ENCODE data around the gene CRPPA. TPM values are rescaled to one million over a fixed set of nuclear protein-coding genes. Genes with fewer than 3 reads are reported as not detected.

CRPPA gene
- not detected in 2 replicates for total RNA-seq (2014; rRNA removed; shearing (Covaris generic))
- total RNA-seq (2022) = not detected in 2 replicates
- percentile 7 among the genes with signal in this experiment for Bru-seq, nascent RNA
- percentile 3 among the genes with signal in this experiment for BruChase-seq, experiment 1, labeled RNA remaining after a 6-hour chase
- BruChase-seq, experiment 2, labeled RNA remaining after a 2-hour chase = percentile 9 among the genes with signal in this experiment
- long read RNA-seq = 0 reads

DNA sequence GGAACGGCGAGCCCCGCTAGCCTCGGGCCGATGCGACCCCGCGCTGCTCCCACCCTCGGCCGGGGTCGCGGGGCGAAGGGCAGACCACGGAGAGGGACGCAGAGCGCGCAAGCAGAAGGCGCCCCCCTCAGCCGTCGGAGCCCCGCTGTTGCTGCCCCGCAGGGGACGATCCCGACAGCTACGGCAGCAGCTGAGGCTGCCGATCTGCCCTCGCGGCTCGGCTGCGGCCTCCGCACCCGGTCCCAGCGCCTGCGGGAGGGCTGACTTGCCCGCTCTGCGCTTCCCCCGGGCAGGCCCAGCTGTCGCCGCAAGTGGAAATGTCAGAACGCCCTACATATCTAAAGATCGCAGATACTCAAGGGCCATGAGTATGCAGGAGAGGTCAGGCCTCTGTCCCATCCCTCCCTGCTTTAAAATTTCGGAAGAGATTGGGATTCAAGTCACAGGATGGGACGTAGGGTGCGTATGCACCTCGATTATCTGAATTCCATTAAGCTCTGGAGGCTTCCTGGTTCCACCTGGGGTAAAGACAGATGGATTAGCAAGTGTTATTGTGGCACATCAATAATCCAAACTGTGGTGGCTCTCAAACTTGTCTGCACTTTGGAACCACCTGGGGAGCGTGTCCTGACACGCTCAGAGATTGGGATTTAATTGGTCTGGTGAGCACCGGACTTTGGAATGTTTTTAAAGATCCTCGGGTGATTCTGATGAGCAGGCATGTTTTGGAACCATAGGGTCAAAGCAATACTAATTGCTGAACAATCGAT is at the start of gene CRPPA:
Gene CRPPA, minus strand, starts transcription at position 206 of the 770 bp plus-strand sequence. CDS start 216 bp downstream, outside the sequence.
- POLR2A ChIA-PET = no interaction called here
- no TSS peak for BruUV-seq (replicated peaks)
- intact Hi-C loops (cut with micrococcal nuclease; ENCODE audit: unreplicated experiment) = no loop called here
- Histone ChIP-seq H4K20me1 (ENCODE audit: insufficient read depth, low read length) (no peaks in the 10 kb centered on the region), H3K4me1 (ENCODE audit: insufficient read depth, low read length, poor library complexity, severe bottlenecking) (no peaks in the 10 kb centered on the region), H3K4me2 (ENCODE audit: low read length) (peak within 1 kb of the TSS; percentile 31; the same call in 1 of the 2 replicates), H3K36me3 (ENCODE audit: insufficient read depth, low read length) (no peaks in the 10 kb centered on the region), H3K4me3 (ENCODE audit: low read depth, low read length, poor library complexity, severe bottlenecking) (no peak within 1 kb of the TSS), H2AFZ (ENCODE audit: low read length) (no peak within 1 kb of the TSS), H3K79me2 (ENCODE audit: insufficient read depth, low read depth, low read length) (no peaks in the 10 kb centered on the region), H3K9me2 (ENCODE audit: insufficient read depth, low read length) (no peaks in the 10 kb centered on the region), H3K9me3 (ENCODE audit: low read length) (no peaks in the 10 kb centered on the region), H3K27ac (ENCODE audit: low read depth, low read length, poor library complexity, severe bottlenecking) (no peak within 1 kb of the TSS)
- CTCF ChIA-PET (ENCODE audit: unreplicated experiment) = no interaction called here
- DNase-seq (ENCODE audit: low spot score) = no peak
- TF ChIP-seq, protein P1, sequence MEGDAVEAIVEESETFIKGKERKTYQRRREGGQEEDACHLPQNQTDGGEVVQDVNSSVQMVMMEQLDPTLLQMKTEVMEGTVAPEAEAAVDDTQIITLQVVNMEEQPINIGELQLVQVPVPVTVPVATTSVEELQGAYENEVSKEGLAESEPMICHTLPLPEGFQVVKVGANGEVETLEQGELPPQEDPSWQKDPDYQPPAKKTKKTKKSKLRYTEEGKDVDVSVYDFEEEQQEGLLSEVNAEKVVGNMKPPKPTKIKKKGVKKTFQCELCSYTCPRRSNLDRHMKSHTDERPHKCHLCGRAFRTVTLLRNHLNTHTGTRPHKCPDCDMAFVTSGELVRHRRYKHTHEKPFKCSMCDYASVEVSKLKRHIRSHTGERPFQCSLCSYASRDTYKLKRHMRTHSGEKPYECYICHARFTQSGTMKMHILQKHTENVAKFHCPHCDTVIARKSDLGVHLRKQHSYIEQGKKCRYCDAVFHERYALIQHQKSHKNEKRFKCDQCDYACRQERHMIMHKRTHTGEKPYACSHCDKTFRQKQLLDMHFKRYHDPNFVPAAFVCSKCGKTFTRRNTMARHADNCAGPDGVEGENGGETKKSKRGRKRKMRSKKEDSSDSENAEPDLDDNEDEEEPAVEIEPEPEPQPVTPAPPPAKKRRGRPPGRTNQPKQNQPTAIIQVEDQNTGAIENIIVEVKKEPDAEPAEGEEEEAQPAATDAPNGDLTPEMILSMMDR (conservative IDR thresholded peaks at IDR 0.05; ENCODE audit: low read length) = no peak
- no peak for TF ChIP-seq EZH2phosphoT487 (IDR thresholded peaks at IDR 0.05; ENCODE audit: borderline replicate concordance, low read depth, low read length)

DNA sequence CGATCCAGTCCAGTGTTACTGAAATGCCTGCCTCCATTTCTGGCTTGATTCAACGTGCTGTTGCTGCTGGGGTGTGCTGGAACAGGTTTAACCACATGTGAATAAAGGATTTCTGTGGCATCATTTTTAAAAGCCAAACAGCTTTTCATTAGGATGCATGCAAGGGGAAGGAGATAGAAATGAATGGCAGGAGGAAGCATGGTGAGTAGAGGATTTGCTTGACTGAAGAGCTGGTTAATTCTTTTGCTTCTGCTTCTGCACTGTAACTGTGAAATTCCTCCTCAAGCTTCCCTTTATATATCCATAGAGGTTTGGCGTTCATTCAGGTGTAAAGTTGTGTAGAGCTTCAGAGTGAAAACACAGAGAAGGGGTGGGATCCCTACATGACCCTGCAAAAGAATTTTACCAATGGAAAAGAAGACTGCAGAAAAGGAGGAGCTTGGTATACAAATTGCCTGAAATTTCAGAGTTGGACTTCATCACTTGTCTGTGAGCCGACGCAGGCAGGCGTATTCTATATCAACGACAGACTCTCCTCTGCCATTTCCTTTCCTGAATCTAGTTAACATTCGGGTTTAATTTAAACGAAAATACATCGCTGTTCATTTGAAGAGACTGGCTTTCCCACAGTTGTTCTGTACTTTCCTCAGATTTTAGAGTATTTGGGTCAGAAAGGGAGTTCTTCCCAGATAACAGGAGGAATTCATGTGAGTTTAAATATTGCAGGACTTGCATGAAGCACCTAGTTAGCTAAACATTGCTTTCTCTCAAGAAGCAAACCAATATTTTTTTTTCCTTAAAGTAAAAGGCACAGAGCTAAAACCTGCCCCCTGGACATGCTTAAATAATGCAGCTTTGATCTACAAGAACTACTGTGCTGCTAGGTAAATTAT is 44.4 kb upstream of the CRPPA start, which contains the start of gene SOSTDC1:
Gene SOSTDC1, minus strand, starts transcription at position 270 of the 893 bp plus-strand sequence. Its CDS starts 70 bp downstream, at position 200.
- intact Hi-C loops (cut with micrococcal nuclease; ENCODE audit: unreplicated experiment) = no loop called here
- no TSS peak for BruUV-seq (replicated peaks)
- H3K4me2 ChIP-seq (ENCODE audit: low read length) = no peak within 1 kb of the TSS
- no peak within 1 kb of the TSS for H2AFZ ChIP-seq (ENCODE audit: low read length)
- no peak within 1 kb of the TSS for H3K4me3 ChIP-seq (ENCODE audit: low read depth, low read length, poor library complexity, severe bottlenecking)
- 0 out of 2 replicates have a peak, but pooled peaks cover 4% of the 10 kb centered on the region for H4K20me1 ChIP-seq (ENCODE audit: insufficient read depth, low read length)
- TF ChIP-seq, protein P1 (conservative IDR thresholded peaks at IDR 0.05; ENCODE audit: low read length) = no peak
- no peak for TF ChIP-seq EZH2phosphoT487 (IDR thresholded peaks at IDR 0.05; ENCODE audit: borderline replicate concordance, low read depth, low read length)
- no peaks in the 10 kb centered on the region for H3K36me3 ChIP-seq (ENCODE audit: insufficient read depth, low read length)
- no peaks in the 10 kb centered on the region for H3K9me2 ChIP-seq (ENCODE audit: insufficient read depth, low read length)
- CTCF ChIA-PET (ENCODE audit: unreplicated experiment) = no interaction called here
- DNase-seq (ENCODE audit: low spot score) = no peak
- no peaks in the 10 kb centered on the region for H3K4me1 ChIP-seq (ENCODE audit: insufficient read depth, low read length, poor library complexity, severe bottlenecking)
- no peaks in the 10 kb centered on the region for H3K9me3 ChIP-seq (ENCODE audit: low read length)
- H3K79me2 ChIP-seq (ENCODE audit: insufficient read depth, low read depth, low read length) = no peaks in the 10 kb centered on the region
- POLR2A ChIA-PET = no interaction called here
- H3K27ac ChIP-seq (ENCODE audit: low read depth, low read length, poor library complexity, severe bottlenecking) = no peak within 1 kb of the TSS
